A549 (cell line): ENCODE results near the gene TYRP1.

ENCODE experiments used
- BHLHE40 ChIP-seq: IDR thresholded peaks from 2 replicates; pipeline ENCODE4 v1.6.1; 2012; ENCODE audit warnings: low read depth, low read length, inconsistent platforms
- CEBPB ChIP-seq, 2 experiments: fragments of >200 bp in 1 of 2; sonication (Bioruptor Twin) in 1 of 2; formaldehyde crosslinking in 1 of 2; IDR thresholded peaks; 2 replicates each; pipeline ENCODE4 v1.6.1; 2012 to 2016
- EP300 ChIP-seq, 2 experiments: fragments of >200 bp; sonication (Bioruptor Twin); formaldehyde crosslinking; IDR thresholded peaks; 2 replicates in 1 of 2; 3 replicates in 1 of 2; pipeline ENCODE4 v1.6.1; 2016 to 2017
- ESRRA ChIP-seq: fragments of 150-350 bp; IDR thresholded peaks from 2 replicates; pipeline ENCODE4 v1.6.1; 2014; ENCODE audit warnings: mild to moderate bottlenecking, low read length, borderline replicate concordance
- HOXB13 ChIP-seq: fragments of 250-450 bp; sonication (Bioruptor Pico); IDR thresholded peaks from 2 replicates; pipeline ENCODE4 v1.5.0; 2020; ENCODE audit warnings: low read depth, mild to moderate bottlenecking, moderate library complexity
- JUN ChIP-seq, 2 experiments: fragments of >200 bp; sonication (Bioruptor Twin); formaldehyde crosslinking; IDR thresholded peaks; 2 replicates in 1 of 2; 3 replicates in 1 of 2; pipeline ENCODE4 v1.6.1; 2016 to 2017
- KDM1A ChIP-seq: fragments of 200-600 bp; sonication (generic); IDR thresholded peaks from 2 replicates; pipeline ENCODE4 v1.6.1; 2016; ENCODE audit warnings: low read depth, mild to moderate bottlenecking
- POLR2A ChIP-seq: IDR thresholded peaks from 2 replicates; pipeline ENCODE4 v1.6.1; 2012; ENCODE audit warnings: mild to moderate bottlenecking, low read length
- SMC3 ChIP-seq: fragments of >200 bp; sonication (Bioruptor Twin); formaldehyde crosslinking; IDR thresholded peaks from 3 replicates; pipeline ENCODE4 v1.6.1; 2018; ENCODE audit warnings: inconsistent platforms
- TP53 ChIP-seq: fragments of 250-450 bp; sonication (Bioruptor Pico); IDR thresholded peaks from 2 replicates; pipeline ENCODE4 v1.5.0; 2021; ENCODE audit warnings: mild to moderate bottlenecking, moderate library complexity
- ZC3H11A ChIP-seq: fragments of 450-650 bp; IDR thresholded peaks from 2 replicates; pipeline ENCODE4 v1.6.1; 2014; ENCODE audit warnings: antibody characterized with exemption, mild to moderate bottlenecking
- TF ChIP-seq, protein P1 (sequence below): fragments of >200 bp; sonication (Bioruptor Twin); formaldehyde crosslinking; IDR thresholded peaks from 3 replicates; pipeline ENCODE4 v1.5.1; 2016
- TF ChIP-seq, protein P2 (sequence below): fragments of 150-350 bp; IDR thresholded peaks from 2 replicates; pipeline ENCODE4 v1.6.1; 2014; ENCODE audit warnings: low read depth, mild to moderate bottlenecking, low read length
- TF ChIP-seq, protein P3 (sequence below): fragments of 250-450 bp; sonication (Bioruptor Pico); IDR thresholded peaks from 2 replicates; pipeline ENCODE4 v1.5.0; 2021; ENCODE audit warnings: mild to moderate bottlenecking, moderate library complexity, borderline replicate concordance

DNA sequence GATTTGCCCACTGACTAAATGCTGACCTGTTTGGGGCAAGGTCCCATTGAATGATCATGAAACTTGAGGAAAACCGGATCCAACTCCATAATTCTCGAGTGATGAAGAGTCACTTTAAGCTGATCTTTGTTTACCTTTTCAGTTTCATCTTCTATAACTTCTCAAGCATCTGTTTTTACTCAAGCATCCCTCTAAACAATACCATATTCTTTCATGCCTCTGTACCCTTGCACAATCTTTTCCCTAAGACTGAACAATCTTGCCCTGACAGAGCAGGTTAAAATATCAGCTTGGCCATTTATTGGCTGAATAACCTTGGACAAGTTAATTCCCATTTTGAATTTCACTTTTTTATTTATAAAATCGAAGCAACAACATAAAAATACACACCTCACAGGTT, 39.8 kb downstream of the TYRP1 start:
- no peak for TF ChIP-seq JUN (IDR thresholded peaks at IDR 0.05)
- TF ChIP-seq, protein P1, sequence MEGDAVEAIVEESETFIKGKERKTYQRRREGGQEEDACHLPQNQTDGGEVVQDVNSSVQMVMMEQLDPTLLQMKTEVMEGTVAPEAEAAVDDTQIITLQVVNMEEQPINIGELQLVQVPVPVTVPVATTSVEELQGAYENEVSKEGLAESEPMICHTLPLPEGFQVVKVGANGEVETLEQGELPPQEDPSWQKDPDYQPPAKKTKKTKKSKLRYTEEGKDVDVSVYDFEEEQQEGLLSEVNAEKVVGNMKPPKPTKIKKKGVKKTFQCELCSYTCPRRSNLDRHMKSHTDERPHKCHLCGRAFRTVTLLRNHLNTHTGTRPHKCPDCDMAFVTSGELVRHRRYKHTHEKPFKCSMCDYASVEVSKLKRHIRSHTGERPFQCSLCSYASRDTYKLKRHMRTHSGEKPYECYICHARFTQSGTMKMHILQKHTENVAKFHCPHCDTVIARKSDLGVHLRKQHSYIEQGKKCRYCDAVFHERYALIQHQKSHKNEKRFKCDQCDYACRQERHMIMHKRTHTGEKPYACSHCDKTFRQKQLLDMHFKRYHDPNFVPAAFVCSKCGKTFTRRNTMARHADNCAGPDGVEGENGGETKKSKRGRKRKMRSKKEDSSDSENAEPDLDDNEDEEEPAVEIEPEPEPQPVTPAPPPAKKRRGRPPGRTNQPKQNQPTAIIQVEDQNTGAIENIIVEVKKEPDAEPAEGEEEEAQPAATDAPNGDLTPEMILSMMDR = no peak
- TF ChIP-seq, protein P2, sequence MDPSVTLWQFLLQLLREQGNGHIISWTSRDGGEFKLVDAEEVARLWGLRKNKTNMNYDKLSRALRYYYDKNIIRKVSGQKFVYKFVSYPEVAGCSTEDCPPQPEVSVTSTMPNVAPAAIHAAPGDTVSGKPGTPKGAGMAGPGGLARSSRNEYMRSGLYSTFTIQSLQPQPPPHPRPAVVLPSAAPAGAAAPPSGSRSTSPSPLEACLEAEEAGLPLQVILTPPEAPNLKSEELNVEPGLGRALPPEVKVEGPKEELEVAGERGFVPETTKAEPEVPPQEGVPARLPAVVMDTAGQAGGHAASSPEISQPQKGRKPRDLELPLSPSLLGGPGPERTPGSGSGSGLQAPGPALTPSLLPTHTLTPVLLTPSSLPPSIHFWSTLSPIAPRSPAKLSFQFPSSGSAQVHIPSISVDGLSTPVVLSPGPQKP = no peak
- no peak for TF ChIP-seq ZC3H11A
- TF ChIP-seq SMC3 = no peak
- no peak for TF ChIP-seq KDM1A
- TF ChIP-seq ESRRA = no peak
- TF ChIP-seq EP300 (IDR thresholded peaks at IDR 0.05) = no peak
- TF ChIP-seq CEBPB (IDR thresholded peaks at IDR 0.05) = no peak
- no peak for TF ChIP-seq BHLHE40
- TF ChIP-seq, protein P3, sequence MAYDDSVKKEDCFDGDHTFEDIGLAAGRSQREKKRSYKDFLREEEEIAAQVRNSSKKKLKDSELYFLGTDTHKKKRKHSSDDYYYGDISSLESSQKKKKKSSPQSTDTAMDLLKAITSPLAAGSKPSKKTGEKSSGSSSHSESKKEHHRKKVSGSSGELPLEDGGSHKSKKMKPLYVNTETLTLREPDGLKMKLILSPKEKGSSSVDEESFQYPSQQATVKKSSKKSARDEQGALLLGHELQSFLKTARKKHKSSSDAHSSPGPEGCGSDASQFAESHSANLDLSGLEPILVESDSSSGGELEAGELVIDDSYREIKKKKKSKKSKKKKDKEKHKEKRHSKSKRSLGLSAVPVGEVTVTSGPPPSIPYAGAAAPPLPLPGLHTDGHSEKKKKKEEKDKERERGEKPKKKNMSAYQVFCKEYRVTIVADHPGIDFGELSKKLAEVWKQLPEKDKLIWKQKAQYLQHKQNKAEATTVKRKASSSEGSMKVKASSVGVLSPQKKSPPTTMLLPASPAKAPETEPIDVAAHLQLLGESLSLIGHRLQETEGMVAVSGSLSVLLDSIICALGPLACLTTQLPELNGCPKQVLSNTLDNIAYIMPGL (CRISPR knock-in tag) = no peak
- TF ChIP-seq POLR2A = no peak
- no peak for TF ChIP-seq HOXB13 (CRISPR knock-in tag)
- TF ChIP-seq TP53 (CRISPR knock-in tag) = no peak
